LoVo (cell line): ENCODE measurements around the gene P3H2.
A peak's percentile ranks its signal among the peaks of the same experiment; 100 is the strongest.

Source experiments
- DNase-seq: peaks from one replicate; pipeline ENCODE4 v3.0.0-alpha.2; 2016; ENCODE audit warnings: low spot score

Gene P3H2

GRCh38 chr3:190053919-190054672 lies 66.6 kb downstream of the P3H2 start:
- DNase-seq: peak; percentile 68

- no peak for DNase-seq
Measured at GRCh38 chr3:190051641-190052040, 69.1 kb downstream of the P3H2 start.

- DNase-seq: no peak
Measured at GRCh38 chr3:190048932-190049441, 71.7 kb downstream of the P3H2 start.

GRCh38 chr3:190044974-190045373 lies 75.7 kb downstream of the P3H2 start:
- peak; percentile 46 for DNase-seq

GRCh38 chr3:190044142-190044541 lies 76.6 kb downstream of the P3H2 start:
- DNase-seq: peak; percentile 17

- no peak for DNase-seq
Measured at GRCh38 chr3:190043741-190044140, 77.0 kb downstream of the P3H2 start.

- no peak for DNase-seq
Measured at GRCh38 chr3:190042558-190042957, 78.1 kb downstream of the P3H2 start.

GRCh38 chr3:190041333-190042041 lies 79.2 kb downstream of the P3H2 start:
- no peak for DNase-seq

- no peak for DNase-seq
Measured at GRCh38 chr3:190040145-190040544, 80.6 kb downstream of the P3H2 start.

- peak; percentile 73 for DNase-seq
Measured at GRCh38 chr3:190038050-190038933, 82.4 kb downstream of the P3H2 start.

- DNase-seq: no peak
Measured at GRCh38 chr3:190036631-190037030, 84.1 kb downstream of the P3H2 start.

GRCh38 chr3:190034446-190034845 lies 86.3 kb downstream of the P3H2 start:
- no peak for DNase-seq

- no peak for DNase-seq
Measured at GRCh38 chr3:190032923-190033322, 87.8 kb downstream of the P3H2 start.

GRCh38 chr3:190031887-190032752 lies 88.6 kb downstream of the P3H2 start:
- peak; percentile 26 for DNase-seq

- DNase-seq: no peak
Measured at GRCh38 chr3:190027116-190027515, 93.6 kb downstream of the P3H2 start.

- no peak for DNase-seq
Measured at GRCh38 chr3:190026154-190026553, 94.5 kb downstream of the P3H2 start.

- DNase-seq: no peak
Measured at GRCh38 chr3:190024912-190025311, 95.8 kb downstream of the P3H2 start.

- no peak for DNase-seq
Measured at GRCh38 chr3:190019844-190020243, 100.9 kb downstream of the P3H2 start.

- no peak for DNase-seq
Measured at GRCh38 chr3:190019006-190019405, 101.7 kb downstream of the P3H2 start.

GRCh38 chr3:190018460-190018859 lies 102.2 kb downstream of the P3H2 start:
- DNase-seq: no peak

GRCh38 chr3:190017521-190018288 lies 103.0 kb downstream of the P3H2 start:
- DNase-seq: peak; percentile 31
